HEK293 (cell line): Measurements from ENCODE around the gene TSHZ2.

Source experiments
- CTCF ChIA-PET: fragments of 350-600 bp; formaldehyde crosslinking; extraction: SDS; loops from one replicate; lab custom pipeline; 2021; ENCODE audit warnings: antibody characterized with exemption; lab: Yijun Ruan, JAX
- POLR2A ChIA-PET: fragments of 300-600 bp; formaldehyde crosslinking; extraction: SDS; loops from one replicate; lab custom pipeline; 2020; ENCODE audit warnings: antibody characterized with exemption, inconsistent platforms; lab: Yijun Ruan, JAX
- H3K27ac ChIP-seq: fragments of 200-500 bp; sonication (Bioruptor generic); 2 replicates; pipeline ENCODE4 v1.5.1; 2014; ENCODE audit warnings: low read depth, low read length, control low read depth, inconsistent platforms; ENCODE audit errors: extremely low read depth
- H3K36me3 ChIP-seq, 2 experiments: fragments of 200-500 bp in 1 of 2; sonication (Bioruptor generic) in 1 of 2; 1 replicate in 1 of 2; 2 replicates in 1 of 2; pipeline ENCODE4 v1.5.1; 2014 to 2017; ENCODE audit warnings: inconsistent platforms in 2 of 2, low read length in 2 of 2; ENCODE audit not compliant: control insufficient read depth in 2 of 2, insufficient read depth in 1 of 2
- H3K4me1 ChIP-seq: fragments of 200-500 bp; sonication (Bioruptor generic); 2 replicates; pipeline ENCODE4 v1.5.1; 2014; ENCODE audit warnings: mild to moderate bottlenecking, low read length, inconsistent platforms; ENCODE audit not compliant: control insufficient read depth, insufficient read depth
- H3K4me3 ChIP-seq: 2 replicates; pipeline ENCODE4 v1.5.1; 2011; ENCODE audit warnings: low read depth, mild to moderate bottlenecking, control low read depth, low read length, moderate library complexity
- H3K9me3 ChIP-seq: fragments of 200-500 bp; sonication (Bioruptor generic); 2 replicates; pipeline ENCODE4 v1.5.1; 2014; ENCODE audit warnings: low read depth, low read length, inconsistent platforms; ENCODE audit not compliant: control insufficient read depth, insufficient read depth
- KLF1 ChIP-seq: fragments of 450-650 bp; formaldehyde crosslinking; IDR thresholded peaks from 2 replicates; pipeline ENCODE4 v1.5.1; 2016; ENCODE audit warnings: missing biosample characterization, missing genetic modification characterization
- KLF10 ChIP-seq: fragments of 450-650 bp; IDR thresholded peaks from 2 replicates; pipeline ENCODE4 v1.5.1; 2018; ENCODE audit warnings: missing biosample characterization, mild to moderate bottlenecking, missing genetic modification characterization
- MZF1 ChIP-seq: fragments of 450-650 bp; formaldehyde crosslinking; IDR thresholded peaks from 2 replicates; pipeline ENCODE4 v1.5.1; 2017; ENCODE audit warnings: missing biosample characterization, missing genetic modification characterization, borderline replicate concordance
- ZFHX2 ChIP-seq: fragments of 450-650 bp; formaldehyde crosslinking; conservative IDR thresholded peaks from 2 replicates; pipeline ENCODE4 v1.5.1; 2016; ENCODE audit warnings: missing biosample characterization, missing genetic modification characterization
- ZFP37 ChIP-seq: fragments of 450-650 bp; formaldehyde crosslinking; IDR thresholded peaks from 2 replicates; pipeline ENCODE4 v1.5.1; 2016; ENCODE audit warnings: missing biosample characterization, missing genetic modification characterization
- ZFP69B ChIP-seq: fragments of 450-650 bp; formaldehyde crosslinking; IDR thresholded peaks from 2 replicates; pipeline ENCODE4 v1.5.1; 2016; ENCODE audit warnings: missing biosample characterization, missing genetic modification characterization
- ZNF211 ChIP-seq: fragments of 450-650 bp; formaldehyde crosslinking; IDR thresholded peaks from 2 replicates; pipeline ENCODE4 v1.5.1; 2016; ENCODE audit warnings: low read depth, missing biosample characterization, missing genetic modification characterization
- ZNF350 ChIP-seq: fragments of 450-650 bp; formaldehyde crosslinking; IDR thresholded peaks from 2 replicates; pipeline ENCODE4 v1.5.0; 2017; ENCODE audit warnings: missing biosample characterization, mild to moderate bottlenecking, missing genetic modification characterization
- ZNF404 ChIP-seq: fragments of 450-650 bp; formaldehyde crosslinking; IDR thresholded peaks from 2 replicates; pipeline ENCODE4 v1.5.1; 2017; ENCODE audit warnings: missing biosample characterization, missing genetic modification characterization
- ZNF571 ChIP-seq: fragments of 450-650 bp; formaldehyde crosslinking; IDR thresholded peaks from 2 replicates; pipeline ENCODE4 v1.5.0; 2017; ENCODE audit warnings: missing biosample characterization, missing genetic modification characterization
- ZNF664 ChIP-seq: fragments of 450-650 bp; formaldehyde crosslinking; IDR thresholded peaks from 2 replicates; pipeline ENCODE4 v1.5.1; 2016; ENCODE audit warnings: missing biosample characterization, missing genetic modification characterization
- ZSCAN5A ChIP-seq: fragments of 450-650 bp; formaldehyde crosslinking; IDR thresholded peaks from 2 replicates; pipeline ENCODE4 v1.5.1; 2016; ENCODE audit warnings: missing biosample characterization, missing genetic modification characterization
- TF ChIP-seq, protein P1 (sequence below): fragments of 450-650 bp; formaldehyde crosslinking; conservative IDR thresholded peaks from 2 replicates; pipeline ENCODE4 v1.5.1; 2016; ENCODE audit warnings: low read depth, missing biosample characterization, missing genetic modification characterization
- TF ChIP-seq, protein P2 (sequence below): fragments of 450-650 bp; formaldehyde crosslinking; IDR thresholded peaks from 2 replicates; pipeline ENCODE4 v1.5.1; 2017; ENCODE audit warnings: missing biosample characterization, missing genetic modification characterization
- TF ChIP-seq, protein P3 (sequence below): fragments of 450-650 bp; formaldehyde crosslinking; IDR thresholded peaks from 2 replicates; pipeline ENCODE4 v1.5.1; 2016; ENCODE audit warnings: missing biosample characterization, missing genetic modification characterization, borderline replicate concordance

TSHZ2 gene

GRCh38 chr20:53061192-53062108 is 89.3 kb downstream of the TSHZ2 start:
- CTCF ChIA-PET, result interaction anchor here (0.6 kb wide), 1 partner anchor 613 kb away, joined by 3 read pairs; no protein-coding TSS in a partner anchor

DNA sequence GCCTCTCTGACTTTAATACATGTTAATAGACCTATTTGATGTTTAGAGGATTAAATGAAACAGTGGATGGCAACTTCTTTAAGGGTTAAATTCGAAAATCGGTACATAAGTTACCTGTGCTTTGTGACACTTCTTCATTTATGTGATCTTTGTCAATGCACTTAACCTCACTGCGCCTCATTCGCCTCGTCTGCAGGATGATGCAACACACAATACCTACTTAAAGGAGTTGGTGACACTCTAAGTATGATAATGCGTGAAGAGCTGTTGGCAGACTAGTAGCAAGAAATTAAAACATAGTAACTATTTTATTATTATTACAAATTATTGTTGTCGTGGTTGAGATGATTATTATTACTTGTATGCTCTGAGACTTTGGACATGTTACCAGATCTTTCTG is 92.8 kb downstream of the TSHZ2 start:
- Histone ChIP-seq H3K4me1 (no peaks in the 10 kb centered on the region), H3K4me3 (no peak overlapping the region), H3K36me3 (no peaks in the 10 kb centered on the region), H3K9me3 (no peaks in the 10 kb centered on the region), H3K27ac (no peak overlapping the region)
- TF ChIP-seq ZSCAN5A (no peak), KLF1 (tag by site-specific recombination) (no peak), ZNF404 (tag by site-specific recombination) (no peak), ZFP69B (tag by site-specific recombination) (no peak), MZF1 (tag by site-specific recombination) (no peak), ZNF350 (tag by site-specific recombination) (no peak), ZFHX2 (no peak)
- TF ChIP-seq, protein P1, sequence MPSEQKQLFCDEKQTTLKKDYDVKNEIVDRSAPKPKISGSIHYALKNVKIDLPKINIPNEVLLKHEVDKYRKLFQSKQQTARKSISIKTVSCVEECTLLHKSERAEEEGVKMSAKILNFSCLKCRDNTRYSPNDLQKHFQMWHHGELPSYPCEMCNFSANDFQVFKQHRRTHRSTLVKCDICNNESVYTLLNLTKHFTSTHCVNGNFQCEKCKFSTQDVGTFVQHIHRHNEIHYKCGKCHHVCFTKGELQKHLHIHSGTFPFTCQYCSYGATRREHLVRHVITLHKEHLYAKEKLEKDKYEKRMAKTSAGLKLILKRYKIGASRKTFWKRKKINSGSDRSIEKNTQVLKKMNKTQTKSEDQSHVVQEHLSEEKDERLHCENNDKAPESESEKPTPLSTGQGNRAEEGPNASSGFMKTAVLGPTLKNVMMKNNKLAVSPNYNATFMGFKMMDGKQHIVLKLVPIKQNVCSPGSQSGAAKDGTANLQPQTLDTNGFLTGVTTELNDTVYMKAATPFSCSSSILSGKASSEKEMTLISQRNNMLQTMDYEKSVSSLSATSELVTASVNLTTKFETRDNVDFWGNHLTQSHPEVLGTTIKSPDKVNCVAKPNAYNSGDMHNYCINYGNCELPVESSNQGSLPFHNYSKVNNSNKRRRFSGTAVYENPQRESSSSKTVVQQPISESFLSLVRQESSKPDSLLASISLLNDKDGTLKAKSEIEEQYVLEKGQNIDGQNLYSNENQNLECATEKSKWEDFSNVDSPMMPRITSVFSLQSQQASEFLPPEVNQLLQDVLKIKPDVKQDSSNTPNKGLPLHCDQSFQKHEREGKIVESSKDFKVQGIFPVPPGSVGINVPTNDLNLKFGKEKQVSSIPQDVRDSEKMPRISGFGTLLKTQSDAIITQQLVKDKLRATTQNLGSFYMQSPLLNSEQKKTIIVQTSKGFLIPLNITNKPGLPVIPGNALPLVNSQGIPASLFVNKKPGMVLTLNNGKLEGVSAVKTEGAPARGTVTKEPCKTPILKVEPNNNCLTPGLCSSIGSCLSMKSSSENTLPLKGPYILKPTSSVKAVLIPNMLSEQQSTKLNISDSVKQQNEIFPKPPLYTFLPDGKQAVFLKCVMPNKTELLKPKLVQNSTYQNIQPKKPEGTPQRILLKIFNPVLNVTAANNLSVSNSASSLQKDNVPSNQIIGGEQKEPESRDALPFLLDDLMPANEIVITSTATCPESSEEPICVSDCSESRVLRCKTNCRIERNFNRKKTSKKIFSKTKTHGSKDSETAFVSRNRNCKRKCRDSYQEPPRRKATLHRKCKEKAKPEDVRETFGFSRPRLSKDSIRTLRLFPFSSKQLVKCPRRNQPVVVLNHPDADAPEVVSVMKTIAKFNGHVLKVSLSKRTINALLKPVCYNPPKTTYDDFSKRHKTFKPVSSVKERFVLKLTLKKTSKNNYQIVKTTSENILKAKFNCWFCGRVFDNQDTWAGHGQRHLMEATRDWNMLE (tag by site-specific recombination), result no peak
- TF ChIP-seq, protein P2, sequence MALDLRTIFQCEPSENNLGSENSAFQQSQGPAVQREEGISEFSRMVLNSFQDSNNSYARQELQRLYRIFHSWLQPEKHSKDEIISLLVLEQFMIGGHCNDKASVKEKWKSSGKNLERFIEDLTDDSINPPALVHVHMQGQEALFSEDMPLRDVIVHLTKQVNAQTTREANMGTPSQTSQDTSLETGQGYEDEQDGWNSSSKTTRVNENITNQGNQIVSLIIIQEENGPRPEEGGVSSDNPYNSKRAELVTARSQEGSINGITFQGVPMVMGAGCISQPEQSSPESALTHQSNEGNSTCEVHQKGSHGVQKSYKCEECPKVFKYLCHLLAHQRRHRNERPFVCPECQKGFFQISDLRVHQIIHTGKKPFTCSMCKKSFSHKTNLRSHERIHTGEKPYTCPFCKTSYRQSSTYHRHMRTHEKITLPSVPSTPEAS (tag by site-specific recombination), result no peak
- ChIA-PET CTCF (no interaction called here), POLR2A (no interaction called here)

More at GRCh38 chr20:53061192-53062108, 89.3 kb downstream of the TSHZ2 start:
- POLR2A ChIA-PET, result no interaction called here
- no peak overlapping the region for H3K4me3 ChIP-seq
- H3K27ac ChIP-seq, result no peak overlapping the region
- H3K36me3 ChIP-seq, result no peaks in the 10 kb centered on the region
- no peaks in the 10 kb centered on the region for H3K9me3 ChIP-seq
- TF ChIP-seq KLF10 (tag by site-specific recombination) (no peak), ZNF211 (tag by site-specific recombination) (no peak), ZNF664 (no peak), ZNF571 (tag by site-specific recombination) (no peak), ZFP37 (tag by site-specific recombination) (no peak)
- TF ChIP-seq, protein P3, sequence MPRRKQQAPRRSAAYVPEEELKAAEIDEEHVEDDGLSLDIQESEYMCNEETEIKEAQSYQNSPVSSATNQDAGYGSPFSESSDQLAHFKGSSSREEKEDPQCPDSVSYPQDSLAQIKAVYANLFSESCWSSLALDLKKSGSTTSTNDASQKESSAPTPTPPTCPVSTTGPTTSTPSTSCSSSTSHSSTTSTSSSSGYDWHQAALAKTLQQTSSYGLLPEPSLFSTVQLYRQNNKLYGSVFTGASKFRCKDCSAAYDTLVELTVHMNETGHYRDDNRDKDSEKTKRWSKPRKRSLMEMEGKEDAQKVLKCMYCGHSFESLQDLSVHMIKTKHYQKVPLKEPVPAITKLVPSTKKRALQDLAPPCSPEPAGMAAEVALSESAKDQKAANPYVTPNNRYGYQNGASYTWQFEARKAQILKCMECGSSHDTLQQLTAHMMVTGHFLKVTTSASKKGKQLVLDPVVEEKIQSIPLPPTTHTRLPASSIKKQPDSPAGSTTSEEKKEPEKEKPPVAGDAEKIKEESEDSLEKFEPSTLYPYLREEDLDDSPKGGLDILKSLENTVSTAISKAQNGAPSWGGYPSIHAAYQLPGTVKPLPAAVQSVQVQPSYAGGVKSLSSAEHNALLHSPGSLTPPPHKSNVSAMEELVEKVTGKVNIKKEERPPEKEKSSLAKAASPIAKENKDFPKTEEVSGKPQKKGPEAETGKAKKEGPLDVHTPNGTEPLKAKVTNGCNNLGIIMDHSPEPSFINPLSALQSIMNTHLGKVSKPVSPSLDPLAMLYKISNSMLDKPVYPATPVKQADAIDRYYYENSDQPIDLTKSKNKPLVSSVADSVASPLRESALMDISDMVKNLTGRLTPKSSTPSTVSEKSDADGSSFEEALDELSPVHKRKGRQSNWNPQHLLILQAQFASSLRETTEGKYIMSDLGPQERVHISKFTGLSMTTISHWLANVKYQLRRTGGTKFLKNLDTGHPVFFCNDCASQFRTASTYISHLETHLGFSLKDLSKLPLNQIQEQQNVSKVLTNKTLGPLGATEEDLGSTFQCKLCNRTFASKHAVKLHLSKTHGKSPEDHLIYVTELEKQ (tag by site-specific recombination), result no peak
- no peaks in the 10 kb centered on the region for H3K4me1 ChIP-seq
